Measurements from ENCODE around the gene AHNAK2. TPM values are rescaled to one million over a fixed set of nuclear protein-coding genes. Genes with fewer than 3 reads are reported as not detected.
"Not testable (repeated sequence)": the region's sequence is repeated elsewhere in the genome, so short reads cannot be mapped to it uniquely, and the experiment has no call there.

The AHNAK2 gene
- total RNA-seq, 1 donor from 2014 or later: 5.5 TPM

DNA sequence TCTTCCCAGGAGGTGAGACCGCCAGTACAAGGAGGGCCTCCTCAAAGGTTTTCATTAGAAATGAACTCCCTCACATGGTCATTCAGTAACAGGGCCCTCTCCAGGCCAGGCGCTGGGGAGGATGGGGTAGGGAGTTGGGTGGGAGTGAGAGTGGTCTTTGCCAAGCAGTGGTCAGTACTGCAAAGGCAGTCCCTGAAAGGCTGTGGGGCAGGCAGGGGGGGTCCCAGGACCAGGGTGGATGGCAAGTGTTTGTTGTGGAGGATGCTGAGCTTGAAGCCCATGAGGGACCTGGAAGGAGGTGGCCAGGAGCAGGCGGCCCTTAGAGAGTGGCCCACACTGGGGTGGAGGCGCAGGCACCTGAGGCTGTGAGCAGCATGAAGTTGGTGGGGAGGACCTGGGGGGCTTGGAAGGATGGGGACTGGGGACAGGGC is 87.0 kb downstream of the AHNAK2 start:
- no peak for ATAC-seq
- peak; percentile 34 for DNase-seq (ENCODE audit: low spot score)

DNA sequence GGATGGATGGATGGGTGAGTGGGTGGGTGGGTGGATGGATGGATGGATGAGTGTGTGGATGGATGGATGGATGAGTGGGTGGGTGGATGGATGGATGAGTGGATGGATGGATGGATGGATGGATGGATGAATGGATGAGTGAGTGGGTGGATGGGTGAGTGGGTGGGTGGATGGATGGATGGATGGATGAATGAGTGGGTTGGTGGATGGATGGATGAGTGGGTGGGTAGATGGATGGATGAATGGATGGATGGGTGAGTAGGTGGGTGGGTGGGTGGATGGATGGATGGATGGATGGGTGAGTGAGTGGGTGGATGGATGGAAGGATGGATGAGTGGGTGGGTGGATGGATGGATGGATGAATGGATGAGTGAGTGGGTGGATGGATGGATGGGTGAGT is 87.9 kb downstream of the AHNAK2 start:
- not testable (repeated sequence) for DNase-seq (ENCODE audit: low spot score); ATAC-seq

DNA sequence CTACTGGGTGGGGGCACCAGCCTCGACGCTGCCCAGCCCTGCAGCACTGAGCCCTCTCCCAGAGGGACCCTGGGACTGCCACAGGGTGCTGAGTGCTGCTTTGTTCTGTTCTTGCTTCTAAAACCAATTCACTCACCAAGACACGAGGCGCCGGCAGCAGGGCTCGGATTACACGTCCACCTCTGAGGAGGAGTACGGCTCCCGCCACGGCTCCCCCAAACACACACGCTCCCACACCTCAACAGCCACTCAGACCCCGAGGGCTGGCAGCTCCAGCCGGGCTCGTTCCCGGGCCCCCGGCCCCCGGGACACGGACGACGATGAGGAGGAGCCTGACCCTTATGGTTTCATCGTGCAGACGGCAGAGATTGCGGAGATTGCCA is 88.8 kb downstream of the AHNAK2 start:
- peak; percentile 39 for DNase-seq (ENCODE audit: low spot score)
- ATAC-seq: no peak

DNA sequence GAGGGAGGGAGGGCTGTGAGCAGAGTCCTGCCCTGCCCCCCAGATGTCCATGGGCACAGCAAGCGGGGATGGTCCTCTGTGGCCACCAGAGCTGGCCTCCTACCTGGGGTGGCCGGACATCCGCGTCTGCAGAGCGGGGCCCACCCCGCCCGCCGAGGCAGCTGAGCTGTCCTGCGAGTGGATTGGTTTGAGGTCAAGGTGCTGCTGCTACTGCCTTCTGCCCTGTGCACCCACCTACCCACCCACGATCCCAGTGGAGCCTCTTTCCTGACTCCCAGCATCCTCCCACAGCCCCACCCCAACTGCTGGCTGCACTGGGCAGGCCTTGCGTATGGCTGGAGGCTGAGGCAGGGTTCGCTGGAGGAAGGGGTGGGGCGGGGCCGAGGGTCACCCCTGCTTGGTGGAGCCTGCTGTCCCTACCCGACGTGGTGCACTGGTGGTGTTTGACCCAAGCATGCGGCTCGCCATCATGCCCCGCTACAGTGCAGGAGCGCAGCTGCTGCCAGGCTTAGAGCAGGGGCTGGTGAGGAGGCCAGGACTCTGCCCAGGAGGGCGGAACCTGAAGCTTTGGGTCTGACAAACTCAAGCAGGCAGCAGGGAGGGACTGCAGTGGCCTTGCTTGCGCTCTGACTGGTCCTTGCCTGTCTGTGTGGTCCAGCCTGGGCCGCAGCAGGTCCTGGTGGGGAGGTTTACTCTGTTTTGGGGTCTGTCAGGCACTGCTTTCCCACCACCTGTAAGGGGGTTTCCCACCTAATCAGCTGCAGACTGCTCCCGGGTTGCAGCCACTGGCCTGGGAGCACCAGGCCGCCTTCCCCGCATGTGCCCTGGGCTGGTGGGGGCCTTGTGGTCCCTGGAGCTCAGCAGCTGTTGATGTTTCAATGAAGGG is 89.4 kb downstream of the AHNAK2 start:
- DNase-seq (ENCODE audit: low spot score) (no peak), ATAC-seq (no peak)

DNA sequence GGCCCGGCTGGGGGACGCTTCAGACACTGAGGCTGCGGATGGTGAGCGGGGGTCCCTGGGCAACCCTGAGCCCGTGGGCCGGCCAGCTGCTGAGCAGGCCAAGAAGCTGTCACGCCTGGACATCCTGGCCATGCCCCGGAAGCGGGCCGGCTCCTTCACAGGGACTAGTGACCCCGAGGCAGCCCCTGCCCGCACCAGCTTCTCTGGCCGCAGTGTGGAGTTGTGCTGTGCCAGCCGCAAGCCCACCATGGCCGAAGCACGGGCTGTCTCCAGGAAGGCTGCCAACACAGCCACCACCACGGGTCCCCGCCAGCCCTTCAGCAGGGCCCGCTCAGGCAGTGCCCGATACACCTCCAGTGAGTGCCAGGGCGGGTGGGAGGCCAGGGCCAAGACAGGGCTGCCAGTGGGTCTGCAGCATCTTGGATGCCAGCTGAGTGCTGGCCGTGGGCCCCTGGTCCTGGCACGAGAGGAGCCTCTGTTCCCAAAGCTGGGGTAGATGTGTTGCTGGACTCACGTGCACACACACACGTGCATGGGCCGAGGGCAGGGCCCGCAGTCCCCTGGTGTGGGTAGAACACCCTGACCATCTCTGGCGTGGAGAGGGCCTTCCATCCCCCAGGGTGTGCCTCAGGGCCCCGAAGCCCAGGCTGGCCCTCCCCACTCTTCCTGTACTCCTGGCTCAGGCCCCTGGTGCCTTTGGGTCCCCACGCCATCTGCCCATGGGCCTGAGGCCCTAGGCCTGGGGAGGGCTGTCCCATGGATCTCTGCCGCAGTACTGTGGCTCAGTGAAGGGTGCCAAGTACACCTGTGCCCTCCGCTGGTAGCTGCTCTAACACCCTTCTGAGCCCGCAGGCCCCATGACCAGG is 90.3 kb downstream of the AHNAK2 start:
- DNase-seq (ENCODE audit: low spot score): no peak
- no peak for ATAC-seq

Other genes starting within 250 kb of the AHNAK2 start
- gene SIVA1, start 225.2 kb downstream of the AHNAK2 start, total RNA-seq: 50.3 TPM
- 90.1 TPM for gene AKT1, start 182.6 kb downstream of the AHNAK2 start, total RNA-seq
- gene ZBTB42, start 177.3 kb downstream of the AHNAK2 start, total RNA-seq: 4.9 TPM
- gene CEP170B, start 113.1 kb downstream of the AHNAK2 start, total RNA-seq: 22.9 TPM
- gene PLD4, start 53.5 kb downstream of the AHNAK2 start, total RNA-seq: not detected
- gene CLBA1, start 7.4 kb upstream of the AHNAK2 start, total RNA-seq: 2.2 TPM
- gene CDCA4, start 42.7 kb upstream of the AHNAK2 start, total RNA-seq: 1.4 TPM
- gene GPR132, start 87.1 kb upstream of the AHNAK2 start, total RNA-seq: 0.40 TPM
- 1.3 TPM for gene JAG2, start 190.4 kb upstream of the AHNAK2 start, total RNA-seq
- 11.5 TPM for gene NUDT14, start 202.9 kb upstream of the AHNAK2 start, total RNA-seq